Aorta (tissue), 5 donors: ENCODE measurements around the gene EPB41L1. TPM values are rescaled to one million over a fixed set of nuclear protein-coding genes. Genes with fewer than 3 reads are reported as not detected.

Source experiments
- ATAC-seq: fragments of 200-7000 bp; cut with Tn5 transposase; one replicate; pipeline ENCODE4 v1.9.1; 2022; ENCODE audit warnings: moderate library complexity; ENCODE audit not compliant: low FRiP score
- DNase-seq, 2 donors: peaks; one replicate each; pipeline ENCODE4 v3.0.0-alpha.2; 2020
- H3K27ac ChIP-seq, 2 donors: one replicate each; pipeline ENCODE4 v1.5.1; 2013; ENCODE audit warnings: low read length in 2 of 2, mild to moderate bottlenecking in 2 of 2, moderate library complexity in 2 of 2, control low read depth in 1 of 2, inconsistent platforms in 1 of 2, low read depth in 1 of 2
- H3K27me3 ChIP-seq, 2 donors: one replicate each; pipeline ENCODE4 v1.6.1; 2013; ENCODE audit warnings: control low read depth in 1 of 2, low read length in 1 of 2, mild to moderate bottlenecking in 1 of 2, moderate library complexity in 1 of 2; ENCODE audit not compliant: insufficient read depth in 2 of 2, control insufficient read depth in 1 of 2
- H3K36me3 ChIP-seq, 2 donors: one replicate each; pipeline ENCODE4 v1.6.1; 2013; ENCODE audit warnings: control low read depth in 1 of 2, low read length in 1 of 2, mild to moderate bottlenecking in 1 of 2; ENCODE audit not compliant: insufficient read depth in 2 of 2, control insufficient read depth in 1 of 2
- H3K4me1 ChIP-seq, 2 donors: one replicate each; pipeline ENCODE4 v1.6.1; 2013; ENCODE audit warnings: low read length in 2 of 2, control low read depth in 1 of 2, mild to moderate bottlenecking in 1 of 2, moderate library complexity in 1 of 2; ENCODE audit not compliant: insufficient read depth in 2 of 2, control insufficient read depth in 1 of 2
- H3K4me3 ChIP-seq, 2 donors: one replicate each; pipeline ENCODE4 v1.5.1; 2013; ENCODE audit warnings: low read length in 2 of 2, control low read depth in 1 of 2, mild to moderate bottlenecking in 1 of 2
- H3K9me3 ChIP-seq: one replicate; pipeline ENCODE4 v1.6.1; 2013; ENCODE audit warnings: mild to moderate bottlenecking, low read length; ENCODE audit not compliant: control insufficient read depth
- WGBS, 2 donors: extraction: QIAGEN DNeasy Blood & Tissue Kit; methylation state at CpG; one replicate each; pipeline ENCODE4 v1.1.7; 2013; 5-methylcytosine and 5-hydroxymethylcytosine counted together
- intact Hi-C, 2 donors: fragments of 100-400 bp; cut with DNase I; formaldehyde crosslinking; loops; one replicate each; pipeline versions ENCODE4 v1.14.2 to v1.15.0; 2022
- polyA plus RNA-seq, 2 donors: library from polyadenylated mRNA; stranded (reverse); fragments of 200-250 nt; gene quantifications; one replicate each; pipeline ENCODE4 v1.2.3, GENCODE V29; 2013
- total RNA-seq, 2 donors: library from RNA; stranded (reverse); fragmentation: NEBNext Ultra II Directional; extraction: Animal tissue kit (Norgen Biotek cat#: 25700); gene quantifications; one replicate each; pipeline ENCODE4 v1.2.1, GENCODE V29; 2021
- donor health status: healthy with polysubstance abuse.
- donor health status: Bipolar disorder and iron deficiency.
- donor health status: DM: no; HTN: no; CAD: no.
- donor health status: DM: no; HTN: no; CAD: no.
- donor health status: DM: yes; HTN: yes; CAD: no.

EPB41L1 gene
- total and polyA plus RNA-seq, 4 donors: 18.0 to 47.1 (median 32.7) TPM

GRCh38 chr20:36254076-36254475, 99.5 kb downstream of the EPB41L1 start:
- ATAC-seq (no peak), DNase-seq (no peak)
- Histone ChIP-seq H3K4me1 (no peaks in the 10 kb centered on the region), H3K27ac (no peak overlapping the region), H3K4me3 (no peak overlapping the region), H3K9me3 (no peaks in the 10 kb centered on the region), H3K27me3 (no peaks in the 10 kb centered on the region), H3K36me3 (peaks cover 0 to 1% of the 10 kb centered on the region in 2 donors)
- 54 to 57% methylated on average over 2 of the region's 2 CpGs for WGBS, 2 donors
- intact Hi-C loops: no loop called here

- Histone ChIP-seq H3K27me3 (no peaks in the 10 kb centered on the region), H3K4me1 (no peaks in the 10 kb centered on the region), H3K36me3 (peaks cover 0 to 1% of the 10 kb centered on the region in 2 donors), H3K9me3 (no peaks in the 10 kb centered on the region), H3K4me3 (no peak overlapping the region), H3K27ac (no peak overlapping the region)
- 95% methylated on average over 12 of the region's 12 CpGs for WGBS, 2 donors
- ATAC-seq (no peak), DNase-seq (peak in 1 of 2 donors; percentile 41)
- intact Hi-C loops: no loop called here
Measured at GRCh38 chr20:36255445-36255844, 100.9 kb downstream of the EPB41L1 start.

DNA sequence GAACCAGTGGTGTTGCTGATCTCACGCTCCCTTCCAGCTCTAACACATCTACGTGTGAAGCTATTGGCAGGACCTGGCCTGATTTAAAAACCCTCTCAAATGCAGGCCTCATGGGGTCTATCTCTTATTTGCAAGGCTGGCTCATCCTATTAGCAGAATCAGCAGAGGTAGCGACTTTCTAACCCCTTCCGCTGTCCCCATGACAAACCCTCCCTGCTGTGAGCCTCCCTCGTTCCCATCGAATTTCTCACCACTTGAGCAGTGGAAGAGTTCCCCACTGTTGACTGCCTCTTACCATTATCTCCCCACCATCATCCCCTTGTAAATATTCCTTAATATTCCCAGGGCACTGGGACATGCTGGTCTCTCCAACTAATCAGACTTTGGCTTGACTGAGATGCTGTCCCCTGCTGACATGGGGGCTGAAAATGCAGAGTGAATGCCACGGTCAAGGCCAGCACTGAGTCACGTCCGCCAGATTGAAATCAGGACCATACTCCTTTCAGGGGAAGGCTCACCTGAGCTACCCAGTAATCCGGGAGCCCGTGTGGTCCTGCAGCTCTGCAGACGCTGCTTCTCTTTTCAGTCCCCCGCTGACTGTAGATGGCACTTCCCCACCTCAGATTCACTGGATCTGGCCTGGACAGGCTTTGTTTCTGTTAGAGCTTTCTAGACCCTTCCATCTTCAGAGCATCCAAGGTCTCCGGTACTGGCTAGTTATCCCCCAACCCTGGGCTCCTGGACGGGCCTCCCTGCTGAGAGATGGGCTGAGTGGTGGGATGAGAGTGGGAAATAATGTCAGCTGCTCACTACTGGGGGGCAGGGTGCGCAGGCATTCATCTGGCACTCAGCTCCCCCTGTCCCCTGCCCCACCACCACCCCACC, 104.9 kb downstream of the EPB41L1 start:
- no peaks in the 10 kb centered on the region for H3K4me1 ChIP-seq
- H3K27ac ChIP-seq: no peak overlapping the region
- no peak for ATAC-seq
- DNase-seq: peak in 1 of 2 donors; percentile 44
- H3K27me3 ChIP-seq: no peaks in the 10 kb centered on the region
- peaks cover 0 to 1% of the 10 kb centered on the region in 2 donors for H3K36me3 ChIP-seq
- intact Hi-C loops: no loop called here
- no peak overlapping the region for H3K4me3 ChIP-seq
- no peaks in the 10 kb centered on the region for H3K9me3 ChIP-seq
- WGBS, 2 donors: 51 to 56% methylated on average over 16 of the region's 16 CpGs

DNA sequence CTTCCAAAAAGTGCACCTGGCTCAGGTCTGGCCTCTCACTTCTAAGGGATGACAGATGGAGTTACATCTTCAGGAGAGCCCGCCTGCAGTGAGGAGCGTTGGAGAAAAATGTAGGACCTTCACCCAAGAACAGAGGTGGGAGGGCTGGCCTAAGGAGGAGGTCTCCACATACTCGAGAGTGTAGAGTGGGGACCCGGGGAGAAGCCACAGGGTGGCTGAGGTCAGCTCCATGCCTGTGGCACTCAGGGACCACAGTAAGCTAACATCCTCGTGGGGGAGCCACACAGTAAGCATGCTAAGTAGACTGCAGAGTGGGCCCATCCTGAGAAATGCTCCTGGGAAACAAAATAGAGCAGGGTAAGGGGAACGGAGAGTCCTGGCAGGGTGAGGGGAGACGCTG, 105.8 kb downstream of the EPB41L1 start:
- DNase-seq (no peak), ATAC-seq (no peak)
- H3K4me1 ChIP-seq: no peaks in the 10 kb centered on the region
- H3K9me3 ChIP-seq: no peaks in the 10 kb centered on the region
- 64% methylated on average over 7 of the region's 7 CpGs for WGBS, 2 donors
- intact Hi-C loops: no loop called here
- no peak overlapping the region for H3K27ac ChIP-seq
- no peak overlapping the region for H3K4me3 ChIP-seq
- H3K36me3 ChIP-seq: peaks cover 0 to 1% of the 10 kb centered on the region in 2 donors
- no peaks in the 10 kb centered on the region for H3K27me3 ChIP-seq

DNA sequence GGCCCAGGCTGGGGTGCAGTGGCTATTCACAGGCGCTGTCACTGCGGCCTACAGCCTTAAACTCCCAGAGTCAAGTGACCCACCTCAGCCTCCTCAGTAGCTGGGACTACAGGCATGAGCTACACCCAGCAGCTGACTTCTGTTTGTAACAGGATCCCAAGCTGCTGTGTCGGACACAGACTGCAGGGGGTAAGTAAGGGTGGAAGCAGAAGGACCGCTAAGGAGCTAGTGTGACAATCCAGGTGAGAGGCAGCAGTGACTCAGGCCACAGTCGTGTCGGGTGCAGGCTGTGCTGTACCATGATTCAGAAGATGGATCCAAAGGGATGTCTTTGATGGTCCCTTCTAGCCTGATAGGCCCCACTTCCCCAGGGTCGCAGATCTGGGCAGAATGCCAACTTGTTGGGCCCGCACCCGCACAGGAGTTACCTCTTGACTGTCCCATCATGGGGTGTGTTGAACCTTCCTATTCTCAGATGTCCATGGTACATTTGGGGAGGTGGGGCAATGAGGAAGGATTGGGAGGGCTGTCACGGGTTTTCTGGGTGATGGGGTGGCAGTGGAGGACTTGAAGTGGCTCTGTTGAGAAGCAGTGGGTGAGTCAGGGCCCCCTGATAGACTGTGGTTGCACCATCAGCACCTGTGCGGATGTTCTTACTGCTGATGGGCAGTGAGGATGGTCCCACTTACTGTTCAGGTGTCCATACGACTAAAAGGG, 107.0 kb downstream of the EPB41L1 start:
- Histone ChIP-seq H3K4me3 (no peak overlapping the region), H3K9me3 (no peaks in the 10 kb centered on the region), H3K27me3 (no peaks in the 10 kb centered on the region), H3K4me1 (no peaks in the 10 kb centered on the region), H3K36me3 (peaks cover 0 to under 1% of the 10 kb centered on the region in 2 donors), H3K27ac (no peak overlapping the region)
- 85 to 87% methylated on average over 12 of the region's 12 CpGs for WGBS, 2 donors
- ATAC-seq (no peak), DNase-seq (peak in 1 of 2 donors; percentile 51)
- intact Hi-C loops: no loop called here

- no peaks in the 10 kb centered on the region for H3K4me1 ChIP-seq
- intact Hi-C loops: no loop called here
- DNase-seq: no peak
- ATAC-seq: no peak
- H3K27me3 ChIP-seq: no peaks in the 10 kb centered on the region
- no peak overlapping the region for H3K4me3 ChIP-seq
- H3K9me3 ChIP-seq: no peaks in the 10 kb centered on the region
- H3K27ac ChIP-seq: no peak overlapping the region
- H3K36me3 ChIP-seq: no peaks in the 10 kb centered on the region
- 85 to 91% methylated on average over 12 of the region's 12 CpGs for WGBS, 2 donors
Measured at GRCh38 chr20:36262440-36262839, 107.9 kb downstream of the EPB41L1 start.

- DNase-seq (no peak), ATAC-seq (no peak)
- no peaks in the 10 kb centered on the region for H3K4me1 ChIP-seq
- H3K27ac ChIP-seq: no peak overlapping the region
- WGBS, 2 donors: 91% methylated on average over 20 of the region's 20 CpGs
- no peaks in the 10 kb centered on the region for H3K9me3 ChIP-seq
- intact Hi-C loops: no loop called here
- H3K27me3 ChIP-seq: no peaks in the 10 kb centered on the region
- no peaks in the 10 kb centered on the region for H3K36me3 ChIP-seq
- no peak overlapping the region for H3K4me3 ChIP-seq
Measured at GRCh38 chr20:36264426-36265246, 110.1 kb downstream of the EPB41L1 start.

GRCh38 chr20:36266189-36266588, 111.6 kb downstream of the EPB41L1 start:
- Histone ChIP-seq H3K27ac (no peak overlapping the region), H3K27me3 (no peaks in the 10 kb centered on the region), H3K4me3 (no peak overlapping the region), H3K36me3 (no peaks in the 10 kb centered on the region), H3K9me3 (no peaks in the 10 kb centered on the region), H3K4me1 (no peaks in the 10 kb centered on the region)
- WGBS, 2 donors: 88% methylated on average over 6 of the region's 6 CpGs
- DNase-seq (peak in 1 of 2 donors; percentile 44), ATAC-seq (peak; percentile 37)
- intact Hi-C loops: no loop called here
